Measurements from ENCODE around the gene CYP26A1.

DNA sequence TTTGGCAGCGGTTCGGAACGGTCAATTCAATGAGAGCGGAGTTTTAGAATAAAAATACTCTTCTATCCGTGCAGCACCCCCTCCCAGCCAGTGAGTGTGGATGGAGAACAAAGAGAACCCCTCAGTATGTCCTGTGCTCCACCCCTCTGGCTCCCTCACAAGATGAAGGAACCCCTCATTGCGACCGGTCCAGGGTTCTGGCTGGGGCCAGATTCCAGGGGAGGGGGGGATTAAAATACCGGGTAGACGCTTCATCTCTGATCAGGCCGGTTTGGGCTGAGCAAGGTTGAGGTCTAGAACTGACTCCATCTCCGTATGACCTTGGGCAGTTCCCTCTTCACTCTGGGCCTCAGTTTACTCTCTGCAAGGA lies 7.2 kb upstream of the CYP26A1 start:
- TF ChIP-seq, protein P1, sequence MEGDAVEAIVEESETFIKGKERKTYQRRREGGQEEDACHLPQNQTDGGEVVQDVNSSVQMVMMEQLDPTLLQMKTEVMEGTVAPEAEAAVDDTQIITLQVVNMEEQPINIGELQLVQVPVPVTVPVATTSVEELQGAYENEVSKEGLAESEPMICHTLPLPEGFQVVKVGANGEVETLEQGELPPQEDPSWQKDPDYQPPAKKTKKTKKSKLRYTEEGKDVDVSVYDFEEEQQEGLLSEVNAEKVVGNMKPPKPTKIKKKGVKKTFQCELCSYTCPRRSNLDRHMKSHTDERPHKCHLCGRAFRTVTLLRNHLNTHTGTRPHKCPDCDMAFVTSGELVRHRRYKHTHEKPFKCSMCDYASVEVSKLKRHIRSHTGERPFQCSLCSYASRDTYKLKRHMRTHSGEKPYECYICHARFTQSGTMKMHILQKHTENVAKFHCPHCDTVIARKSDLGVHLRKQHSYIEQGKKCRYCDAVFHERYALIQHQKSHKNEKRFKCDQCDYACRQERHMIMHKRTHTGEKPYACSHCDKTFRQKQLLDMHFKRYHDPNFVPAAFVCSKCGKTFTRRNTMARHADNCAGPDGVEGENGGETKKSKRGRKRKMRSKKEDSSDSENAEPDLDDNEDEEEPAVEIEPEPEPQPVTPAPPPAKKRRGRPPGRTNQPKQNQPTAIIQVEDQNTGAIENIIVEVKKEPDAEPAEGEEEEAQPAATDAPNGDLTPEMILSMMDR (conservative IDR thresholded peaks at IDR 0.05; ENCODE audit: low read length) = no peak
- no peak for TF ChIP-seq EZH2phosphoT487 (IDR thresholded peaks at IDR 0.05; ENCODE audit: borderline replicate concordance)

Data from Loucy (cell line).